Ovary (tissue), 3 donors: ENCODE data around the gene SH3TC2.

ENCODE experiments used
- EP300 ChIP-seq: sonication (generic); formaldehyde crosslinking; IDR thresholded peaks from one replicate; pipeline ENCODE4 v1.6.1; 2017; ENCODE audit warnings: antibody characterized with exemption
- POLR2A ChIP-seq: fragments of 450-650 bp; IDR thresholded peaks from one replicate; pipeline ENCODE4 v1.6.1; 2017; ENCODE audit warnings: antibody characterized with exemption, mild to moderate bottlenecking, moderate library complexity
- TF ChIP-seq, protein P1 (sequence below), 3 donors: fragments of 450-650 bp in 2 of 3; fragments of 200-600 bp in 1 of 3; IDR thresholded peaks; one replicate each; pipeline versions ENCODE4 v1.5.1 to v1.8.0; 2016 to 2022; ENCODE audit warnings: antibody characterized with exemption in 3 of 3, mild to moderate bottlenecking in 1 of 3
- donor health status: DM: no; HTN: no; CAD: no.

DNA sequence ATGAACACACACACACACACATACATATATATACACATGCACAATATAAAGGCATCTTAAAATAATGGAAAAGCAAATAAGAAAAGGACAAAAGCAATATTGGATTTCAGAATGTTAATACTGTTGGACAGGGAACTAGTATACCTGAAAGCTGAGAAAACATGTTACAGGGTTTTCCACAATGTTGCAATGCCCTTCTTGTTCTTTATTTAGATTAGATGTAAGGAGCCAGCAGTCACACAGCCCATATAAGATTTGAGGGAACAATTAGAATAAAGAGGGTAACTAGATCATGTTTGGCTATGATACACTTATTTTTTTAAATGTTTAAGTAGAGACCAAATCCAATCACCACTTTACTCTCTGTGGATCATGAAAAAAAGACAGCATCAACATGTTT lies 61.7 kb downstream of the SH3TC2 start:
- TF ChIP-seq, protein P1, sequence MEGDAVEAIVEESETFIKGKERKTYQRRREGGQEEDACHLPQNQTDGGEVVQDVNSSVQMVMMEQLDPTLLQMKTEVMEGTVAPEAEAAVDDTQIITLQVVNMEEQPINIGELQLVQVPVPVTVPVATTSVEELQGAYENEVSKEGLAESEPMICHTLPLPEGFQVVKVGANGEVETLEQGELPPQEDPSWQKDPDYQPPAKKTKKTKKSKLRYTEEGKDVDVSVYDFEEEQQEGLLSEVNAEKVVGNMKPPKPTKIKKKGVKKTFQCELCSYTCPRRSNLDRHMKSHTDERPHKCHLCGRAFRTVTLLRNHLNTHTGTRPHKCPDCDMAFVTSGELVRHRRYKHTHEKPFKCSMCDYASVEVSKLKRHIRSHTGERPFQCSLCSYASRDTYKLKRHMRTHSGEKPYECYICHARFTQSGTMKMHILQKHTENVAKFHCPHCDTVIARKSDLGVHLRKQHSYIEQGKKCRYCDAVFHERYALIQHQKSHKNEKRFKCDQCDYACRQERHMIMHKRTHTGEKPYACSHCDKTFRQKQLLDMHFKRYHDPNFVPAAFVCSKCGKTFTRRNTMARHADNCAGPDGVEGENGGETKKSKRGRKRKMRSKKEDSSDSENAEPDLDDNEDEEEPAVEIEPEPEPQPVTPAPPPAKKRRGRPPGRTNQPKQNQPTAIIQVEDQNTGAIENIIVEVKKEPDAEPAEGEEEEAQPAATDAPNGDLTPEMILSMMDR (IDR thresholded peaks at IDR 0.05): no peak
- TF ChIP-seq POLR2A (no peak), EP300 (no peak)
